A549 (cell line): ENCODE results near the gene COL13A1. TPM values are rescaled to one million over a fixed set of nuclear protein-coding genes. Genes with fewer than 3 reads are reported as not detected.

Source experiments
- ATAC-seq, 2 experiments: fragments of 200-7000 bp in 1 of 2; fragments of >200 bp in 1 of 2; cut with Nextera tagmentation in 1 of 2; cut with Tn5 transposase in 1 of 2; 3 replicates each; pipeline versions ENCODE4 v1.8.0 to v1.9.1; 2018 to 2020; ENCODE audit warnings: mild to moderate bottlenecking in 1 of 2, moderate library complexity in 1 of 2
- CTCF ChIA-PET: fragments of 300-600 bp; sonication (Branson Sonifier 250); formaldehyde crosslinking; extraction: SDS; loops from one replicate; lab custom pipeline; 2021; ENCODE audit warnings: antibody characterized with exemption, inconsistent platforms; lab: Yijun Ruan, JAX
- POLR2A ChIA-PET: fragments of 350-600 bp; formaldehyde crosslinking; extraction: SDS; loops from one replicate; lab custom pipeline; 2021; ENCODE audit warnings: antibody characterized with exemption, inconsistent platforms; lab: Yijun Ruan, JAX
- DNase-seq, 2 experiments: peaks; one replicate each; pipeline versions ENCODE4 v3.0.0 to v3.0.0-alpha.2; 2011 to 2016; ENCODE audit warnings: low read depth in 1 of 2, low spot score in 1 of 2
- FAIRE-seq: peaks from 2 replicates; lab custom pipeline; 2011; peaks lifted over from hg19 to GRCh38; lab: Jason Lieb, UNC
- H3K27ac ChIP-seq, 2 experiments: fragments of >200 bp; sonication (Bioruptor Twin); formaldehyde crosslinking; 3 replicates each; pipeline ENCODE4 v1.5.1; 2016 to 2017
- H3K4me1 ChIP-seq: fragments of >200 bp; sonication (Bioruptor Twin); formaldehyde crosslinking; 3 replicates; pipeline ENCODE4 v1.6.1; 2016
- H3K4me2 ChIP-seq: fragments of >200 bp; sonication (Bioruptor Twin); formaldehyde crosslinking; 3 replicates; pipeline ENCODE4 v1.6.1; 2016
- H3K4me3 ChIP-seq: fragments of >200 bp; sonication (Bioruptor Twin); formaldehyde crosslinking; 3 replicates; pipeline ENCODE4 v1.5.1; 2016
- H3K9me3 ChIP-seq: fragments of >200 bp; sonication (Bioruptor Twin); formaldehyde crosslinking; 3 replicates; pipeline ENCODE4 v1.6.1; 2016
- BHLHE40 ChIP-seq: IDR thresholded peaks from 2 replicates; pipeline ENCODE4 v1.6.1; 2012; ENCODE audit warnings: low read depth, low read length, inconsistent platforms
- CEBPB ChIP-seq, 2 experiments: fragments of >200 bp in 1 of 2; sonication (Bioruptor Twin) in 1 of 2; formaldehyde crosslinking in 1 of 2; IDR thresholded peaks; 2 replicates each; pipeline ENCODE4 v1.6.1; 2012 to 2016
- CHD4 ChIP-seq: fragments of 200-600 bp; sonication (generic); IDR thresholded peaks from 2 replicates; pipeline ENCODE4 v1.6.1; 2016; ENCODE audit warnings: antibody characterized with exemption, mild to moderate bottlenecking, borderline replicate concordance
- EHF ChIP-seq: fragments of 250-450 bp; sonication (Bioruptor Pico); IDR thresholded peaks from 2 replicates; pipeline ENCODE4 v1.5.0; 2020; ENCODE audit warnings: mild to moderate bottlenecking
- ESRRA ChIP-seq: fragments of 150-350 bp; IDR thresholded peaks from 2 replicates; pipeline ENCODE4 v1.6.1; 2014; ENCODE audit warnings: mild to moderate bottlenecking, low read length, borderline replicate concordance
- FOSB ChIP-seq: fragments of 250-450 bp; sonication (Bioruptor Pico); IDR thresholded peaks from 2 replicates; pipeline ENCODE4 v1.5.0; 2020; ENCODE audit warnings: mild to moderate bottlenecking, moderate library complexity
- GATA3 ChIP-seq: IDR thresholded peaks from 2 replicates; pipeline ENCODE4 v1.6.1; 2012; ENCODE audit warnings: borderline replicate concordance
- HDAC2 ChIP-seq: fragments of 200-600 bp; sonication (generic); IDR thresholded peaks from 2 replicates; pipeline ENCODE4 v1.6.1; 2016
- HEYL ChIP-seq: fragments of 250-450 bp; sonication (Bioruptor Pico); IDR thresholded peaks from 2 replicates; pipeline ENCODE4 v1.8.0; 2021; ENCODE audit warnings: mild to moderate bottlenecking, moderate library complexity
- HOXB5 ChIP-seq: fragments of 250-450 bp; sonication (Bioruptor Pico); IDR thresholded peaks from 2 replicates; pipeline ENCODE4 v1.5.0; 2020; ENCODE audit warnings: mild to moderate bottlenecking, moderate library complexity
- JUN ChIP-seq, 2 experiments: fragments of >200 bp; sonication (Bioruptor Twin); formaldehyde crosslinking; IDR thresholded peaks; 2 replicates in 1 of 2; 3 replicates in 1 of 2; pipeline ENCODE4 v1.6.1; 2016 to 2017
- MYC ChIP-seq: IDR thresholded peaks from 2 replicates; pipeline ENCODE4 v1.6.1; 2012; ENCODE audit warnings: mild to moderate bottlenecking, inconsistent platforms, low read length, improper control_type of control experiment, borderline replicate concordance
- NPAS2 ChIP-seq: fragments of 250-450 bp; sonication (Bioruptor Pico); IDR thresholded peaks from 2 replicates; pipeline ENCODE4 v1.8.0; 2022; ENCODE audit warnings: mild to moderate bottlenecking, moderate library complexity, borderline replicate concordance
- ZNF302 ChIP-seq: fragments of 250-450 bp; sonication (Bioruptor Pico); IDR thresholded peaks from 2 replicates; pipeline ENCODE4 v1.9.0; 2021; ENCODE audit warnings: inconsistent platforms, mild to moderate bottlenecking, moderate library complexity
- WGBS: methylation state at CpG from one replicate; pipeline ENCODE4 v1.1.6; 2017; ENCODE audit errors: missing lambda C conversion rate; 5-methylcytosine and 5-hydroxymethylcytosine counted together
- polyA plus RNA-seq, 4 experiments: library from polyadenylated mRNA; depleted of rRNA in 3 of 4; stranded (reverse); fragments of >200 nt; fragmentation: RNase III in 1 of 4; extraction: RNeasy Plus Mini Kit Qiagen cat#74134 plus additional on column Dnase treatment in 1 of 4; gene quantifications; 2 replicates in 3 of 4; 3 replicates in 1 of 4; pipeline ENCODE4 v1.2.3, GENCODE V29; 2011 to 2017
- TF ChIP-seq, protein P1 (sequence below): fragments of 450-650 bp; IDR thresholded peaks from 2 replicates; pipeline ENCODE4 v1.6.1; 2014; ENCODE audit warnings: antibody characterized with exemption
- TF ChIP-seq, protein P2 (sequence below): fragments of 200-600 bp; sonication (generic); IDR thresholded peaks from 2 replicates; pipeline ENCODE4 v1.6.1; 2016; ENCODE audit warnings: antibody characterized with exemption, mild to moderate bottlenecking, moderate library complexity
- TF ChIP-seq, protein P3 (sequence below): fragments of >200 bp; sonication (Bioruptor Twin); formaldehyde crosslinking; IDR thresholded peaks from 2 replicates; pipeline ENCODE4 v1.6.1; 2016
- TF ChIP-seq, protein P4 (sequence below): fragments of 250-450 bp; sonication (Bioruptor Pico); IDR thresholded peaks from 2 replicates; pipeline ENCODE4 v1.5.0; 2020; ENCODE audit warnings: low read depth, mild to moderate bottlenecking, moderate library complexity
- TF ChIP-seq, protein P5 (sequence below): fragments of 250-450 bp; sonication (Bioruptor Pico); IDR thresholded peaks from 2 replicates; pipeline ENCODE4 v1.5.0; 2021; ENCODE audit warnings: mild to moderate bottlenecking, moderate library complexity, borderline replicate concordance

COL13A1 gene
- polyA plus RNA-seq, 2 of the 4 experiments (the other 2 are of a cell fraction), result 0.08 to 0.27 TPM

DNA sequence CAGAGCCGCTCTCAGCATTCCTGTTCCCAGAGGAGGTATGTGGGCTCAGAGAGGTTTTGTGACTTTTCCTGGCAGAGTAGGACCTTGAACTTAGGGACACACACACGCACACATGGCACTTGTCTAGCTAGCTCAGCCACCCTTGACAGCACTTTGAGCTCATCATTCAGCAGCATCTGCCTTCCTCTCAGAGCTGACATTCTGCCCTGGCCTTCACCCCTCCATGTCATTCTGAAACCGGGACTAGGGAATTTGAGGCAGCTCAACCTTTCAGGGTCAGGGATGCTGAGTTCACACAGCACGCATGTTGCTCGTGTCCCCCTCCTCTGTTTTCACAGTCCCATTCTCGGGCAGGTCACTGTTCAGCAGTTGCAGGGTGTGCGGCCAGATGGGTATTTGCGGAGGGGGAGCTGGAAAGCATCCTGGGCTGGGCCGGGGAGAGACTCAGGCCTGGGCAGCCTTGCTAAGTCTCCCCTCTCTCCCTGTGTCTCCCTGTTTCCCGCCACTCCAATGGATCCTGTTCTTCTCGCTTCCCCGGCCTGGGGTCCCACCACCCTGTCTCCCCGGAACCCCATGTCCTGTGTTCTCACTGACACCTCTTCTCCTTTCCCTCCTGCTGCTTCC lies 78.0 kb downstream of the COL13A1 start:
- CTCF ChIA-PET, result interaction anchor here (0.9 to 14.4 kb wide), 3 partner anchors 11 to 78 kb away, joined by 3 to 88 read pairs (median 5); no protein-coding TSS in a partner anchor
- POLR2A ChIA-PET, result no interaction called here
- no peak overlapping the region for H3K27ac ChIP-seq
- H3K4me3 ChIP-seq, result no peak overlapping the region
- ATAC-seq, result no peak
- H3K4me2 ChIP-seq, result no peak overlapping the region
- H3K9me3 ChIP-seq, result no peaks in the 10 kb centered on the region
- H3K4me1 ChIP-seq, result peaks cover 5% of the 10 kb centered on the region; the same call in 2 of the 3 replicates
- TF ChIP-seq HEYL (CRISPR knock-in tag), result no peak
- TF ChIP-seq, protein P1, sequence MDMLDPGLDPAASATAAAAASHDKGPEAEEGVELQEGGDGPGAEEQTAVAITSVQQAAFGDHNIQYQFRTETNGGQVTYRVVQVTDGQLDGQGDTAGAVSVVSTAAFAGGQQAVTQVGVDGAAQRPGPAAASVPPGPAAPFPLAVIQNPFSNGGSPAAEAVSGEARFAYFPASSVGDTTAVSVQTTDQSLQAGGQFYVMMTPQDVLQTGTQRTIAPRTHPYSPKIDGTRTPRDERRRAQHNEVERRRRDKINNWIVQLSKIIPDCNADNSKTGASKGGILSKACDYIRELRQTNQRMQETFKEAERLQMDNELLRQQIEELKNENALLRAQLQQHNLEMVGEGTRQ, result no peak
- TF ChIP-seq MYC, result no peak
- TF ChIP-seq, protein P2, sequence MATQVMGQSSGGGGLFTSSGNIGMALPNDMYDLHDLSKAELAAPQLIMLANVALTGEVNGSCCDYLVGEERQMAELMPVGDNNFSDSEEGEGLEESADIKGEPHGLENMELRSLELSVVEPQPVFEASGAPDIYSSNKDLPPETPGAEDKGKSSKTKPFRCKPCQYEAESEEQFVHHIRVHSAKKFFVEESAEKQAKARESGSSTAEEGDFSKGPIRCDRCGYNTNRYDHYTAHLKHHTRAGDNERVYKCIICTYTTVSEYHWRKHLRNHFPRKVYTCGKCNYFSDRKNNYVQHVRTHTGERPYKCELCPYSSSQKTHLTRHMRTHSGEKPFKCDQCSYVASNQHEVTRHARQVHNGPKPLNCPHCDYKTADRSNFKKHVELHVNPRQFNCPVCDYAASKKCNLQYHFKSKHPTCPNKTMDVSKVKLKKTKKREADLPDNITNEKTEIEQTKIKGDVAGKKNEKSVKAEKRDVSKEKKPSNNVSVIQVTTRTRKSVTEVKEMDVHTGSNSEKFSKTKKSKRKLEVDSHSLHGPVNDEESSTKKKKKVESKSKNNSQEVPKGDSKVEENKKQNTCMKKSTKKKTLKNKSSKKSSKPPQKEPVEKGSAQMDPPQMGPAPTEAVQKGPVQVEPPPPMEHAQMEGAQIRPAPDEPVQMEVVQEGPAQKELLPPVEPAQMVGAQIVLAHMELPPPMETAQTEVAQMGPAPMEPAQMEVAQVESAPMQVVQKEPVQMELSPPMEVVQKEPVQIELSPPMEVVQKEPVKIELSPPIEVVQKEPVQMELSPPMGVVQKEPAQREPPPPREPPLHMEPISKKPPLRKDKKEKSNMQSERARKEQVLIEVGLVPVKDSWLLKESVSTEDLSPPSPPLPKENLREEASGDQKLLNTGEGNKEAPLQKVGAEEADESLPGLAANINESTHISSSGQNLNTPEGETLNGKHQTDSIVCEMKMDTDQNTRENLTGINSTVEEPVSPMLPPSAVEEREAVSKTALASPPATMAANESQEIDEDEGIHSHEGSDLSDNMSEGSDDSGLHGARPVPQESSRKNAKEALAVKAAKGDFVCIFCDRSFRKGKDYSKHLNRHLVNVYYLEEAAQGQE, result no peak
- no peak for TF ChIP-seq JUN (IDR thresholded peaks at IDR 0.05)
- no peak for TF ChIP-seq ZNF302 (CRISPR knock-in tag)
- TF ChIP-seq, protein P3, sequence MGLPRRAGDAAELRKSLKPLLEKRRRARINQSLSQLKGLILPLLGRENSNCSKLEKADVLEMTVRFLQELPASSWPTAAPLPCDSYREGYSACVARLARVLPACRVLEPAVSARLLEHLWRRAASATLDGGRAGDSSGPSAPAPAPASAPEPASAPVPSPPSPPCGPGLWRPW, result no peak
- TF ChIP-seq FOSB (CRISPR knock-in tag), result no peak
- no peak for TF ChIP-seq CEBPB (IDR thresholded peaks at IDR 0.05)
- TF ChIP-seq ESRRA, result no peak
- TF ChIP-seq, protein P4, sequence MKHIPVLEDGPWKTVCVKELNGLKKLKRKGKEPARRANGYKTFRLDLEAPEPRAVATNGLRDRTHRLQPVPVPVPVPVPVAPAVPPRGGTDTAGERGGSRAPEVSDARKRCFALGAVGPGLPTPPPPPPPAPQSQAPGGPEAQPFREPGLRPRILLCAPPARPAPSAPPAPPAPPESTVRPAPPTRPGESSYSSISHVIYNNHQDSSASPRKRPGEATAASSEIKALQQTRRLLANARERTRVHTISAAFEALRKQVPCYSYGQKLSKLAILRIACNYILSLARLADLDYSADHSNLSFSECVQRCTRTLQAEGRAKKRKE (CRISPR knock-in tag), result no peak
- no peak for TF ChIP-seq NPAS2 (CRISPR knock-in tag)
- no peak for TF ChIP-seq GATA3
- TF ChIP-seq HOXB5, result no peak
- no peak for TF ChIP-seq HDAC2
- TF ChIP-seq, protein P5, sequence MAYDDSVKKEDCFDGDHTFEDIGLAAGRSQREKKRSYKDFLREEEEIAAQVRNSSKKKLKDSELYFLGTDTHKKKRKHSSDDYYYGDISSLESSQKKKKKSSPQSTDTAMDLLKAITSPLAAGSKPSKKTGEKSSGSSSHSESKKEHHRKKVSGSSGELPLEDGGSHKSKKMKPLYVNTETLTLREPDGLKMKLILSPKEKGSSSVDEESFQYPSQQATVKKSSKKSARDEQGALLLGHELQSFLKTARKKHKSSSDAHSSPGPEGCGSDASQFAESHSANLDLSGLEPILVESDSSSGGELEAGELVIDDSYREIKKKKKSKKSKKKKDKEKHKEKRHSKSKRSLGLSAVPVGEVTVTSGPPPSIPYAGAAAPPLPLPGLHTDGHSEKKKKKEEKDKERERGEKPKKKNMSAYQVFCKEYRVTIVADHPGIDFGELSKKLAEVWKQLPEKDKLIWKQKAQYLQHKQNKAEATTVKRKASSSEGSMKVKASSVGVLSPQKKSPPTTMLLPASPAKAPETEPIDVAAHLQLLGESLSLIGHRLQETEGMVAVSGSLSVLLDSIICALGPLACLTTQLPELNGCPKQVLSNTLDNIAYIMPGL (CRISPR knock-in tag), result no peak
- no peak for TF ChIP-seq EHF (CRISPR knock-in tag)
- TF ChIP-seq CHD4, result no peak
- no peak for TF ChIP-seq BHLHE40
- 82% methylated on average over 13 of the region's 13 CpGs for WGBS
- DNase-seq, result no peak
- FAIRE-seq, result no peak
